Stimulated activated naive CD4-positive, alpha-beta T cell (primary cell): ENCODE measurements around the gene MRPL16.

Experiments used
- DNase-seq, 6 experiments: peaks; one replicate each; lab custom pipeline; 2025; lab: John Stamatoyannopoulos, UW

MRPL16 gene

DNA sequence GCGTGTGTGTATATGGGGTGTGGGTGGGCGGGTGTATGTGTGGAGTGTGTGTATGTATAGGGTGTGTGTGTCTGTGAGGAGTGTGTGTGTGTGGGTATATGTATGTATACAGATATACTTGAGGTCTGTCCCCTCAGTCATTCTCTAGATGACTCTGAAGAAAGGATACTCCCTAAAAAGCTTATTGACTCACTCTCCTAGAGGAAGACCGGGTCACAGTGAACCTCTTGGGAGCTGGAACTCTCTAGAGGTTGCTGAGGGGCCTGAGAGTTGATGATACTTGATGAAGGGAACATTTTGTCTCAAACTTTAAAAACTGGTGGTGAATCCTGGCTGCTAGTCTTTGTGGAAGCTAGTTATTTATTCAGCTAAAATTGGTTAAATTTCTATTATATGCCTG lies 40.3 kb downstream of the MRPL16 start:
- DNase-seq: no peak

DNA sequence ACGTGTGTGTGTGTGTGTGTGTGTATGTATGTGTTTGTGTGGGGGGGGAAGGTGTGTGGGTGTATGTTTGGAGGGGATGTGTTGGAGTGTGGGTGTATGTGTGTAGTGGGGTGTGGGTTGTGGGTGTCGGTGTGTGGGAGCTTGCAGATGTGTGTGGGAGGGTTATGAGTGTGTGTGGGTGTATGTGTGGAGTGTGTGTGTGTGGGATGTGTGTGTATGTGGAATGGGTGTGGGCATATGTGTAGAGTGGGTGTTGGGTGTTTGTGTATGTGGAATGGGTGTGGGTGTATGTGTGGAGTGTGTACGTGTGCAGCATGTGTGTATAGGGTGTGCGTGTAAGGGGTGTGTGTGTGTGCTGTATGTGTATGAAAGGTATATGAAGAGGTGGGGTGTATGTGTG lies 40.8 kb downstream of the MRPL16 start:
- no peak for DNase-seq

GRCh38 chr11:59769111-59769510 lies 41.5 kb downstream of the MRPL16 start:
- no peak for DNase-seq

DNA sequence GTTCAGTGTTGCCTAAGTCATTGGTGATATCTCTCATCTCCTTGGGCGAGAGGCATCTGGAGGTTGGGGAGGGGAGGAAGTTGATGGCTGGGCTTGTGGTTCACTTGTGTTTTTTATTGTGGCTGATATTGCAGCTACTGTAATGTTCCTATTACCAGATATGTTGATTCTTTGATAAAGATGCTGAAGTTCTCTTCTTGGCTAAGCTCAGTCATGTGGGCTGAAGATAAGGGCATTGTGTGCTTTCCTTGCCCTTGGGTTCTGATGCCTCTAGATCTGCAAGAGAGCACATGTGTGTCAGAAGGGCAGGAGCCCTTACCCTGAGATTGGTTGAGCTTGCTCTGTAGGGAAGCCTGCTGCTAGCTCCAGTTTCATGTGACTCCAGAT lies 43.4 kb downstream of the MRPL16 start:
- DNase-seq: peak in 2 of 6 experiments; percentile 27 to 35

DNA sequence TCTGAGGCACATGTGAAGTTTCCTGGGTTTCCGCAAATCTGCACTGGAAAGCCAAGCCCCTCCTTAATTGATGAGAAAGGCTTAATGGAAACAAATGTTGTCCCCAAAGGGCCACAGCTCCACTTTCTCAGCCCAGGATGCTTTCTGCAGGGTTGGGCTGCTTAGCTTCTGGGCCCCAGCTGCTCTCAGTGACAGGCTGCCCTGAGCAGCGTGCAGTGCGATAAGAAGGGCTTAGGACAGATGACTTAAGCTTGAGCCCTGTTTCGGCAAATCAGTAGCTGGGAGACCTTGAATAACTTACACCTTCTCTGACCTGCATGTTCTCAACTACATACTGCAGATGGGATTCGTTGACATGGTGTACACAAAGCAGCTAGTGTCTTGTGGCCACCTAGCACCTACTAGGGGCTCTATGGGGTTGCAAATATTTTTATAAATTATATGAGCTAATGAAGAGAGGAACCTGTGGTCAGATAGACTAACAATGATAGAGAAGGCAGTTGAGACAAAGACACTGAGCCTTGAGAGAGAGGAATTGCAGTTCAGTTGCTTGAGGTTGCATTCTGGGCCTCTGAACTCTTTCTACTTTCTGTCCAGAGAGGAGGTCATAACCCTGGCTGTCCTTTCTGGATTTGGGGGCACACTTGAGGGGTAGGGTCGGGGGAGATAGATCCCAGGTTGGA lies 43.9 kb downstream of the MRPL16 start:
- no peak for DNase-seq

- DNase-seq: no peak
Measured at GRCh38 chr11:59765068-59765735, 45.4 kb downstream of the MRPL16 start.

DNA sequence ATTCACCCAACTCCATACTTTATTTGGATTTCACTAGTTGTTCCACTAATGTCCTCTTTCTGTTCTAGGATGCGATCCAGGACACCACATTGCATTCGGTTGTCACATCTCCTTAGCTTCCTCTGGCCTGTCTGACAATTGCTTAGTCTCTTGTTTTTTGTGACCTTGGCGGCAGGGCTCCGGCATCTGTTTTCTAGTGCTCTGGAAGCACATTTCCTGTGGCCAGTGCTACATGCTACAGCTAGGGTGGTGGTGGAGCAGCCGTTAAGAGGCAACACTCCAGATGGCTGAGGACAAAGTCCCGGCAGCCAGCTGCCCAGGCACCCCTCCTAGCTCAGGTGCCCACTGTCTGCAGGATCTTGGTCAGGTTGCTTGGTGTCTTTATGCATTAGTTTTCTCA lies 48.6 kb downstream of the MRPL16 start:
- DNase-seq: no peak

DNA sequence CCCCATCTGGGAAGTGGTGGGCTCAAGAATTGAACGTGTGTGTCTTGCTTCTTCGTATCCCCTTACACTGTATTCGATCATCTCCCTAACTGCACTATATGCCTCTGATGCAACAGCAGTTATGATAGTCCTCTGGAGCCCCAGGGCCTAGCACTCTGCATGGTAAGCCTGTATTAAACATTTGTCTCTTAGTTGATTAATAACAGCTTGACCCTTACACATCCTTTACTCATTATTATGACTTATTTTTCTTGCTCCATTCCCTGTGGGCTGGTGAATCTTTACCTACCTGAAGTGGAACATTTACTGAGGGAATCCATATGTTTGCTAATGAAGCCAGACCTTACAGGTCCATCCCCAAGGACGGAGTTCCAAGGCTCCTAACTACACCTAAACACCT lies 49.8 kb downstream of the MRPL16 start:
- no peak for DNase-seq

DNA sequence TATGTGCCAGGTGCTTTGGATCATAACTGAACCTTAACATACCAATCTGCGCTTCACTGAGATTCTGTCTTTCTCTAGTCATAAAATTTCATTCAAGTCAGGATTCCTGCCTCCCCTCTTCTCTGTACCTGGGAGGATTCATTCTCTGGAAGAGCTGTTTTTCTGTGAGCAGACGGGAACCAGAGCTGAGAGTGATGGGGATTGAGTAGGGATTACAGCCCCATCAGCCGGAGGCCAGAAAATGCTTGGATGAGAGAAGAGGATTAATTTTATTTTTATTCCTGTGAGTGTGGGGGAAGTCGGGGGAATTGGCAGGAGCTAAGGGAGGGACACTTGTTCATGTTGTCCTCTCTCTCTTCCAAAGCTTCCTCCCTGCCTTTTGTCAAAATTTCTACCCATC lies 50.7 kb downstream of the MRPL16 start:
- no peak for DNase-seq

DNA sequence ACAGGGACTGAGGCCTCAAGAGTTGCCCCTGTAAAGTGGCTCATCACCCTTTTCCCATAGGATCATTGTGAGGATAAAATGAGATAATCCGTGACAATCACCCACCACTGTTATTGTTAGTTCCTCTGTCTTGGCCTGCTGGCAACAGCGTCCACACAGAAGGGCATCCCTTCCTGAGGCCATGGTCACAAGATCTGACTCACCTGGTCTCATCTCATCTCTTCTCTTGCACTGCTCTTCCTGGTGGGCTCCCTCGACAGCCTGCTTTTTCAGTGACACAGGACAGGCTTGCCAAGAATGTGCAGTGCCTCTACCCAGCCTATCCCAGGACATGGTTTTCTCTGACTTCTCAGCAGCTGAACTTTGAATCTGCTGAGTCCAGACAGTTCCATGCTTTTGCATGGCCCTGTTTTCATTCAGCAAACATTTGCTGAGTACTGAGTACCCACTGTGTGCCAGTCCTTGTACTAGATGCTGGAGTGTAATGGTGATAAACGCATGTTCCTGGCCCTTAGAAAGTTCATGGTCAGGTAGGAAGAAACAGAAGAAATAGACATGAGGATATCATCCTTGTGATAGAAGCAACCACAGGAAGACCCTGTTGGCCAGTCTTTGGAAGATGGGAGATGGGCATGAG lies 52.1 kb downstream of the MRPL16 start:
- DNase-seq: no peak

DNA sequence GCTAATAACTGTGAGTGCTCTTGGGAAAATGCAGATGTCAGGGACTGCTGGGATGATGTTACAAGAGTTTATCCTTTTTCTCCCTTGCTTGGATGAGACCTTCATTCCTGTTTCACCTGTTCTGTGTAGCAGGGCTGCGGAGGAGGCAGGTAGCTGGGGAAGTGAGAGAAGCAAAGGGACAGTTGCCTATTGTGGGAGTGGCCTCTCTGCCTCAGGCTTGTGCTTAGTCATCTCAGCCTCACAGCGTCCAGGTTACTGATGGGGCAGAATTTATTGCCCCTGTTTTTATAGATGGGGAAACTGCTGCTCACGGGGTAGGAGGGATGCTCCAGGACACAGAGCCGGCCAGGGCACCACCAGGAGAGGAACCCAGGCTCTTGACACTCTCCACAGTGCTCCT lies 53.7 kb downstream of the MRPL16 start:
- DNase-seq: no peak

- DNase-seq: no peak
Measured at GRCh38 chr11:59756558-59756840, 54.1 kb downstream of the MRPL16 start.
